NOMO-1 treated with DMSO at 0.1 percent for 48 hours (cell line): ENCODE results near the gene CTSF.
"Not testable (repeated sequence)": the region's sequence is repeated elsewhere in the genome, so short reads cannot be mapped to it uniquely, and the experiment has no call there.

Experiments
- DNase-seq: peaks from one replicate; lab custom pipeline; 2025; ENCODE audit not compliant: unreplicated experiment; lab: John Stamatoyannopoulos, UW

The CTSF gene

GRCh38 chr11:66568124-66568916 is at the start of gene CTSF:
CTSF (minus strand) TSS chr11:66568606; CDS start chr11:66568486, 120 bp downstream.
- peak; percentile 47 for DNase-seq

- DNase-seq, result peak; percentile 57
These were observed 48.9 kb upstream of the CTSF start for GRCh38 chr11:66617155-66617834.

GRCh38 chr11:66616379-66617154 is 48.2 kb upstream of the CTSF start, which contains the start of gene RBM14:
RBM14 (plus strand) TSS chr11:66616630; CDS start chr11:66616721, 91 bp downstream.
- peak; percentile 98 for DNase-seq

- DNase-seq, result no peak
These were observed 45.7 kb upstream of the CTSF start for GRCh38 chr11:66614073-66614472.

GRCh38 chr11:66612458-66612857 is 44.1 kb upstream of the CTSF start:
- DNase-seq, result no peak

- DNase-seq, result no peak
These were observed 41.6 kb upstream of the CTSF start for GRCh38 chr11:66609721-66610617.

GRCh38 chr11:66607126-66607834 is 38.9 kb upstream of the CTSF start:
- DNase-seq, result peak; percentile 16

- not testable (repeated sequence) for DNase-seq
These were observed 38.2 kb upstream of the CTSF start for GRCh38 chr11:66606608-66607007.

GRCh38 chr11:66604155-66604554 is 35.7 kb upstream of the CTSF start:
- DNase-seq, result no peak

GRCh38 chr11:66603072-66603471 is 34.7 kb upstream of the CTSF start:
- DNase-seq, result no peak

GRCh38 chr11:66600631-66601233 is 32.3 kb upstream of the CTSF start:
- DNase-seq, result peak; percentile 34

GRCh38 chr11:66600219-66600618 is 31.8 kb upstream of the CTSF start:
- DNase-seq, result no peak

GRCh38 chr11:66598993-66599392 is 30.6 kb upstream of the CTSF start:
- no peak for DNase-seq

- DNase-seq, result peak; percentile 83
These were observed 27.0 kb upstream of the CTSF start for GRCh38 chr11:66595245-66595904.

- no peak for DNase-seq
These were observed 25.2 kb upstream of the CTSF start for GRCh38 chr11:66593650-66594049.

GRCh38 chr11:66593303-66593635 is 24.9 kb upstream of the CTSF start:
- DNase-seq, result peak; percentile 10

GRCh38 chr11:66592457-66593302 is 24.3 kb upstream of the CTSF start, which contains the start of the genes CCDC87 and CCS:
CCDC87 (minus strand) TSS chr11:66593063; CDS start chr11:66593015, 48 bp downstream.
CCS (plus strand) TSS chr11:66593185; CDS start chr11:66593262, 77 bp downstream.
- DNase-seq, result peak; percentile 93

GRCh38 chr11:66591175-66591574 is 22.8 kb upstream of the CTSF start:
- no peak for DNase-seq
